H4 (cell line): ENCODE measurements around the gene SST. TPM values are rescaled to one million over a fixed set of nuclear protein-coding genes. Genes with fewer than 3 reads are reported as not detected.

Experiments
- DNase-seq: peaks from one replicate; pipeline ENCODE4 v3.0.0-alpha.2; 2015; ENCODE audit warnings: low spot score
- total RNA-seq: library from RNA; depleted of rRNA; stranded (reverse); fragments of >200 nt; shearing (Covaris generic); gene quantifications from 2 replicates; pipeline ENCODE4 v1.2.3, GENCODE V29; 2014; rRNA removed

The SST gene
- not detected in 2 replicates for total RNA-seq

DNA sequence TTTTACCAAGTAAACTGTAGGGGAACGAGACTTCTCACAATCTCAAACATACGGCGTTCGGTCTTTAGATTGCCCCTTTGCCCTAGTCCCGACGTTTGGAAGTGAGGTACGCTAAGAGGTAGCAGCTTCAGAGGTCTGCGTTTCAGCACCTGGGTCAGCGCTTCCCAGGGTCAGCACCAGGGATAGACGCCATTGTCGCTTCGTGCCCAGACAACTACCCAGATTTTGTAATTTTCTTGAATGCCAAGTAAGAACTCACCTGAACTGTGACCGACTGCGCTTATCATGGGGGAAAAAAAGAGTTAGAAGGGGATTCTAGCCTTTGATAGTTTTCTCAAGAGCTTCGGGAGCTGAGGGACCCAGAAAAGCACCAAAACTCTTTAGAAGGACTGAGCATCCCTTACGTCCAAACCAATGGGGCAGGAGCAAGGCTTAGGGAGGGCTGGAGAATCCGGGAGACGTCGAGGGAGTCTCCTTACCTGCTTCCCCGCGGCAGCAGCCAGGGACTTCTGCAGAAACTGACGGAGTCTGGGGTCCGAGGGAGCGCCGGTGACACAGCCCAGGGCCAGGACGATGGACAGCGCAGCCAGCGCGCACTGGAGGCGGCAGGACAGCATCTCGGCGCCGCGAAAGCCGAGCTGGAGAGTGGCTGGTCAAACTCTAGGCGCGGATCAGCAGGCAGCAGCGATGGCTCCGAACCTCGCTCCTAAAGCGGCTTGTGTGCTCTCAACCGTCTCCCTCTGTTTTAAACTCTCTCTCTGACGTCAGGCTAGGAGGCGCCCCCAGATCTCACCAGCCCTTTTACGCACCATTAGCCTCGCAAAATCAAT lies at the start of gene SST:
Gene SST (minus strand): TSS at position 720 of the 830 bp plus-strand sequence. CDS start 103 bp downstream, at position 617.
- DNase-seq: peak; percentile 29

DNA sequence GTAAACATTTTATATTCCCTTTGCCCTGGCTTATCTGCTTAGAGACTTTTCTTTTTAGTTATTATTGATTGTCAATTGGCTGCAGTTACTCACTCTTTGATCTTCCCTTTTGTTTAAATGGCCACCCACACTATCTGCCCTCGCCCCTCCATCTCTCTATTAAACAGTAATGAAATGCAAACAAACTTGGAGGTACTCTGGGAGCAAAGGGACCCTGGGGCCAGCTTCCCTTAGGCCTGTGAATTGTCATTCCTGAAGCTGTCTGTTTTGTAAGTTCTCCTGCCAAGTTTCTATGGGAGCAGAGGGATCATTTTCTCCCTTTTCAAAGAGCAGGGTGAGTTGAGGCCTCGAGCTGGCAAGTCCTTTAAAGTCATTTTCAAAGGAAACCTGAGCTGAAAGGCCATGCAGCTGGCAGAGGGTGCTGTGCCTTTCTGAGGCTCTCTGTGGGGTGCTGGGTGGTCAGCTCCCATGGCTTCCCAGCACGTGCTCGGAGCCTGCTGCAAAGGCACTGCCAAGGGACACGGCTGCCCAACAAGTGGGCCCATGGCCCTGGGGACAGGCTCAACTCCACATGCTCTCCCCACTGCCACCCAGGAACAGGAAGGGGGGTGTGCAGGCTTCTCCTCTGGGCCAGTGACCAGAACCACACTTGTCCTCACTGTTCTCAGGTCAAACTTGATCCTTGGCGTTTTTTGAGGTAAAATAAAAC lies 49.6 kb upstream of the SST start:
- no peak for DNase-seq

DNA sequence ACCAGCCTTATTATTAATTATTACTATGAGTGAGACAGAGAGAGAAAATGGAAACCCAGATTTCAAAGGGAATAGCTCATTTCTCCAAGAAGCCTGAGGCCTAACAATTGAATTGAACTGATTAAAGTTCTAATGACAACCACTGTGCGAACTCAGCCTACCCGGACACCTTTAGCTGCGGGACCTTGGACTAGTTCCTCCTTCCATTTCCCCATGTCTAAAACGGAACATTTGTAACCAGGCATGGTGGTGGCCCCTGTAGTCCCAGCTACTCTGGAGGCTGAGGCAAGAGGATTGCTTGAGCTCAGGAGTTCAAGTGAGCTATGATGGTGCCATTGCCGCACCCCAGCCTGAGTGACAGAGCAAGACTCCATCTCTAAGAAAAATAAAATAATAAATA lies 48.6 kb upstream of the SST start:
- no peak for DNase-seq

DNA sequence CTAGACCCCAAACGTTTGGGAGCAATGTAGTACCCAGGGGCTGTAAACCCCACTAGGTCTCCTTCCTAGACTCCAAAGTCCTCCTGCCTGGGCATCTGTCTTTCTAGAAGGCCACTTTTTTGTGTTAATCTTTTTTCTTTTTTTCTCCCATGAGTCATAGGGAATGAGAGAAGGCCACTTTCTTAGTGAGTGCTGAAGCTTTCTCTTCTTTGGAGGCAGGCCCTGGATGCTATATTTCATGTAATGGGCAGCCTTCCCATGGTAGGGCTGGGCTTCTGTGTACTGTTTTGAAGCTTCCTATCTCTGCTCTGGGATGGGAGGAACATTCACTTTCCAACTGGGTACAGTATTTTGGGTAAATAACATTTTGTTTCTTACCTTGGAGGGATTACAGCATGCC lies 47.4 kb upstream of the SST start:
- no peak for DNase-seq

DNA sequence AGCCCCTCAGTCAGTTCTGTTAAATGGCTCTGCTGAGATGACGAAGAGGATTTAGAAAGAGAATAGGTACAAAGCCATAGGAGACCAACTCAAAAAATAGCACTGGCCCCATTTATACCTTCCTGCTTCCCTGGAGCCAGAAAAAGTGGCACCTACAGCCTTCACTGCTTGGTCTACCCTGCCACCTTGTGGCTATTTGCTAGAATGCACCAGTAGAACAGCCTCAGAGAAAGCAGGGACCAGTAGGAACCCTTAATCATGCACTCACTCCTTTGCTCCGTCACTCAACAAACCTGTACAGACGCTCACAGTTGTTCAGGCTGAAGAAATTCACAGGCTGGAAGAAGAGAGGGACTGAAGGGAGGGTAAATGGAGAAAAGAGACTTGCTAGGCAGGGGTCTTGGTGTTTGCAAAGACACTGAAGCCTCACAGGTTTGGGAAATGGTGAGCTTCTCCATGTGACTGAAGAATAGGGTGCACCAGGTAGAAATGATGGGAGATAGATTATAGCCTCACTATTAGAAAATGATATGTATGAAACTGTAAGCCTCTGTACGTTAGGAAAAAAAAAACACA lies 44.3 kb upstream of the SST start:
- peak; percentile 79 for DNase-seq

DNA sequence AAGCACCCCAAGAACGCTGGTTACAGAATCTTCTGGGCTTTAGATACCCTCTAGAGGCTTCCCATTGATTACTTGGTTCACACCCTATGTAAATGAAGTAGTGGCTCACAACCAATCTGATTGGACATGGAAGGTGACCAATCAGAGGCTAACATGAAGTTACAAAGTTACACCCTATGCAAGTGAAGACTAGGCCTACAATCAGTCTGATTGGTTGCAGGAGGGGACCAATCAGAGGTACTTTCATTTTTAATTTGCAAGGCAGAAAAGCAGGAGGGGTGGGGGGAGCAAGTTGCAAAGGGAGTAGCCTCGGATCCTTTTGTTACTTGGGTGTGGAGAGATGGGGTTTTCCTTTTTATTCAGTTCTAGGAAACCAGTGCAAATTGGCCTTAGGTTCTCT lies 43.3 kb upstream of the SST start:
- DNase-seq: peak; percentile 70

DNA sequence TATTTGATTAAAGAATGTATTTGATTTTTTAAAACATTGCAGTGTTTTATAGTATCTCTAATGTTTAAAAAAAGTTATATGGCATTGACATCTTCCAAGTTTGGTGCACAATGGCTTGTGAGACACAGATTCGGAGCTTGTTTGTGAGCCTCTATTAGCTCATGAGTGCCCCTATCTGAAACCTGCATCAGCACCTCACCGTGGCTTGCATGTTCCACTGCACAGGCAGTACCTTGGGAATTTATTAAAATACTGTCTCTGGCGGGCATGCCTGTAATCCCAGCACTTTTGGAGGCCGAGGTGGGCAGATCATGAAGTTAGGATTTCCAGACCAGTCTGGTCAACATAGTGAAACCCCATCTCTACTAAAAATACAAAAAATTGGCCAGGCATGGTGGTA lies 39.0 kb upstream of the SST start:
- peak; percentile 30 for DNase-seq

DNA sequence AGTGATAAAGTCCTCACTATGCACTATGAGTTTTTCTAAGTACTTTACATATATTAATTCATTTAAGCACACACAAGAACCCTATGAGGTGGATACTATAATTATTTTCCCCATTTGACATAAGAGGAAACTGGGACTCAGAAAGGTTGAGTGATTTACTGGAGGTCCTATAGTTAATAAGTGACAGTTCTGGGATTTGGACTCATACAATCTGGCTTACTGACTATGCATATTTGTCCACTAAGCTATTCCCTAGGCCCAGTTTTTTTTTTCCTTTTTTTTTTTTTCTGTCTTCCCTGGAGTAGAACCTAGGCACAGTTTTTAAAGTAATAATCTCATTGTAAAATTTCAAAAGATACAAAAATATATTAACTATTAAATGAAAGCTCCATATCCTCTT lies 38.5 kb upstream of the SST start:
- DNase-seq: no peak

DNA sequence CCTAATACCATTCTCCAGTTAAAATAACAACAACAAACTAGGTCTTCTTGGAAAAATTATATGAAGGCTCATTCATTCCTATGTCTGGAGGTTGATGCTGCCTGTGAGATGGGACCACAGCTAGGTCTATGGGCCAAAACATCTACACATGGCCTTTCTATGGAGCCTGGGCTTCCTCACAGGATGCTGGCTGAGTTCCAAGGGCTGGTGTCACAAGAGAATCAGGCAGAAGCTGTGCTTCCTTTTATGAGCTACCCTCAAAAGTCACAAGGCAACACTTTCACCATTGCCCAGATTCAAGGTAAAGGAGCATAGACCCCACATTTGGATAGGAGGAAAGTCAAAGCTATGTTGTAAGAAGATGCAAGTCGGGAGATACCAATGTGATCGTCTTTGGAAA lies 36.8 kb upstream of the SST start:
- no peak for DNase-seq

DNA sequence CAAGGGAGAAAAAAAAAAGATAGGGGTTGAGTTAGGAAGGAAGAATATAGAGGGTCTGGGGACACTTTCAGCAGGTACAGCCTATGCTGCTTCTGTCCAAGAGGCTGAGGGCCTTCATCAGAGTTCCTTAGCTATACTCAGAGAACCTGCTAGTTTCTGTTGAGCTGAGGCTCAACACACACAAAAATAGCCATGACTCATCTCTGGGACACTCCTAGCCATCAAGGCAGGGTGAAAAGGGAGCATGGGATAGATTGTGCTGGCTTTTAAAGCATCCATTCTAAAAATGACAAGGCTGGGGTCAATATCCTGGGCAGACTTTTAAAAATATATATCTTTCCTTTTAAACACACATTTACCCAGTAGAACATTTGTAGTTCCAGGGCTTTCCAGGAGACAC lies 35.0 kb upstream of the SST start:
- no peak for DNase-seq

DNA sequence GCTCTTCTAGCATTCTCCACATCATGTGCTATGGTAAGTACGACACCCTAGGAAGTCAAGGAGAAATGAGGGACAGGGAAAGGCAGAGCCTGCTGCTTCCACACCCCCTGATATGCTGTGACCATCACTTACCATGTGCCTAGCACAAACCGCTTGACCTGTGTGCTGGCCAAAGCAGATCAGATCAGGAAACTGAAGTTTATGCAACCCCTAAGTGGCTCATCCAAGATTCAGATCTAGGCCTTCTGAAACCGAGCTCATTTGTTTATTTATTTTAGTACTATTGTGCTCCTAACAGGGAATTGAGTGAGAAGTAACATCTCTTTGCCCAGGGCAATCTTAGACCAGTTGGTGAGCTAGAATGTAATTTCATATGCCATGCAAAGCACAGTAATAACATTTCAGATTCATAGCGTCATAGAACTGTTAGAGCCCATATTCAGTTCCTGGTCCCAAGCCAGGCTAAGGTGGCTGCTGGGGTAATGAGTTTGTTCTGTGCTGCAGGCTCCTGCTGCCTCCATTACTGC lies 32.4 kb upstream of the SST start, which contains the start of gene RTP2:
Gene RTP2 (minus strand): TSS at position 51 of the 527 bp plus-strand sequence. CDS start 429 bp downstream, outside the sequence.
- DNase-seq: peak; percentile 36

DNA sequence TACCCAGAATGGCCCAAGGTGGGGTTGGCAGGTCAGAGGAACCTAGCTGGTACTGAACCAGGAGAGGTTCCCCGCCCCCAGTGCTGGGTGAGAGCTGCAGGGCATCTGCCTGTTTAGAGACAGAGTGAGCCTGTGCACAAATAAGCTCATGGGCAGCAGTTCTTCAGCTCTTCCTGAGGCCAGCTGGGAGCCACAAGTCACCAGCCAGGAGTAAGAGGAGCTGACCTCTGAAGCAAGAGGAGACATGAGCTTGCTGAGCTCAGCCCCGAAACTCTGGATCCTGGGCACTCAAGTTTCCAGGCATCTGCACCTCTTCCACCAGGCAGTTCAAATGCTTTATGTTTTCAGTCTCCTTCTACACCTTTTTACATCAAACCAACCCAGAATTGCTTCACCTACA lies 30.1 kb upstream of the SST start:
- DNase-seq: no peak

DNA sequence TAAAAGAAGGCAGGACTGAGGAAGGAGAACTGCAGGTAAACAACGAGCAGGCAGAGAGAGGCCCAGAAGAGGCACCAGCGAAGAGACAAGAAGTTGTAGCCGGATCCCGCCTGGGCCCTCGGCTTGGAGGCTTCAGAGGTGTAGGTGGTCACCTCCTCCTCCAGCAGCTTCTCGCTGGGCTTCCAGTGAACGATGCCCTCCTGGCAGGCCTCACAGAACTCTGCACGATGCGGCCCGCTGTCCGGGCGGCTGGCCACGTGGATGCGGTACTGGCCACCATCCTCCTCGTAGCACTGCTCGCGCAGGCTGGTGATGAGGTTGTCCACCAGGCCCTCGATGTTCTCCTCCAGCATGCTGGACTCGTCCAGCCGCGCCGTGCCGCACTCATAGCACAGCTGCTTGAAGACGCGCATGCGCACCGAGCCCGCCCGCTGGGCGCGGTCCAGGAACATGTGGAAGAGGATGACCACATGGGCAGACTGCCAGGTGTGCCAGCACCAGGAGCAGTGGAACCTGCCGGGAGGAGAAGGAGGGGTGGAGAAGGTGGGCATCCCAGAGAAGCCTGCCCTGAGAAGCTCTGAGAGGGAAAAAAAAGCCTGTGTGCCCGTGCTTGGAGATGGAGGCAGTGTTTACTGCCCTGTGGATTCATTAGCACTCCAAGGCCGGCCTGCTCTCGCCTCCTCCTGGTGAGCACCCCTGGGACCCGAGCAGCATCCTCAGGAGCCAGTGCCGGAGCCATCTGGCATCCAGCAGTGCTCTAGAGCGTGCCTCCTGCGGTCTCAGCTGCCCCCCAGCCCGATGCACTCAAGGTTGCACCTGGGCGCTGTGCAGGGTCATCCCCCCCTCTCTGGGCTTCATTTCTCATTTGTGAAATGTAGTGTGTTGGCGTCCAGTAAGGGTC lies 28.6 kb upstream of the SST start:
- DNase-seq: no peak

DNA sequence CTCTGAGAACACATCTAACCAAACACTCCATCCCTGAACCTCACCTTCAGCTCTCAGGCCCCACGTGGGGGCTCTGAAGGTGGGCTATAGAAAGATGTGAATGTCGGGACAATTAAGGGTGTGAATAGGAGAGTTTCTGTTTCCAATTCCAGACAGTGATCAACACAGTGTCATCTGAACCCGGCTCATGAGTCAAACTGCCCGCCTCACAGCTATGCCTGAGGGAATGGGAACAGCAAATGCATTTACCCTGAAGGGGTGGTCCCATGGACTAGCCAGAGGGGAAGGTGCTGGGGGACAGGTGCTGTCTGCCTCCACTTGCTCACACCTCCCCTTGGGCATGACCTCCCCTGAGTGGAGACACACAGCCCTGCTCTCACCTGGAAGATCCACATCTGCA lies 25.8 kb upstream of the SST start:
- no peak for DNase-seq

DNA sequence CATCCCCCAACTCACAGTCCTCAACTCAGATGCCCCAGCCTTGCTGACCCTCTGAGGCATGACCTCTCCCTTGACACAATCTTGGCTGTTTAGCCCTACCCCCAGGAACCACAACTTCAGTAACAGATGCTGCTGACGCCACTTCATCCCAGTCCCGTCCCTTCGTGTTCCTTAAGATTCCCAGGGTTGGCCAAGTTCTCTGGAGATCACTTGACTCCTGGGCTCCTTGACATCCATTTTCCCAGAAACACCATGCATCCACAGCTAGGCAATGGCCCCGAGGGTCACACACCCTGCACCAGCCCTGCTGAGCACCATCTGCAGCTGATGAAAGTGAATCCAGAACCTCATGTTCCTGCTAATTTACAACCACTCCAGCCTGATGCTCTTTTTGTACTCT lies 25.3 kb upstream of the SST start:
- DNase-seq: no peak

DNA sequence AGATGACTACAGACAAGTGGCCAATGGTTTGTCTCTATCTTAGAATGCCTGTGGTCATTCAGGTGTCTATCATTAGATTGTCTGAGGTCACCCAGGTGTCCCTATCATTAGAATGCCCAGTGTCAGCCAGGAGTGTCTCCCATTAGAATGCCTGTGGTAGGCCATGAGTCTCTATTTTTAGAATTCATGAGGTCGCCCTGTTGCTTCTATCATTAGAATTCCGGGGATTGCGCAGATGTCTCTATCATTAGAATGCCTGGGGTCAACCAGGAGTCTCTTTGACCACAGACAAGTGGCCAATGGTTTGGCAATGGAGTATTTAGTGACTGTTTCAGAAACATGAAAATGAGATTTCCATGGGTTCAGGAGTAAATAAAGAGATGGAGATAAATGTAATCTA lies 24.6 kb upstream of the SST start:
- no peak for DNase-seq

DNA sequence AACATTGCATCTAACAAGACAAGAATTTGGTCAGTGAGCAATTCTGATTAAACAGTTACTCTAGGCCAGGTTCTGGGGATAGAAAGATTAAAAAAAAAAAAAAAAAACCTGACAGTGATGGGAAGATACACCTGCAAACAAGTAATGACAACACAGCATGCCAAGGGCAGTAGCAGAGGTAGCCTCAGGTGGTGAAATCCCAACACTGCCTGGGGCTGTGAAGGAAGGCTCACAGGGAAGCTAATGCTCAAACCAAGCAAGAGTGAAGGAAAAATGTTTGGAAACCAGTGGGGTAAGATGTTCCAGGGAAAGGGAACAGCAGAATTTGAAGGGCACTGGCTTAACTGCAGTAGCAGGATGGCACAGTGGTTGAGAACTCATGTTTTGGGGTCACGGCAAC lies 23.2 kb upstream of the SST start:
- DNase-seq: no peak

DNA sequence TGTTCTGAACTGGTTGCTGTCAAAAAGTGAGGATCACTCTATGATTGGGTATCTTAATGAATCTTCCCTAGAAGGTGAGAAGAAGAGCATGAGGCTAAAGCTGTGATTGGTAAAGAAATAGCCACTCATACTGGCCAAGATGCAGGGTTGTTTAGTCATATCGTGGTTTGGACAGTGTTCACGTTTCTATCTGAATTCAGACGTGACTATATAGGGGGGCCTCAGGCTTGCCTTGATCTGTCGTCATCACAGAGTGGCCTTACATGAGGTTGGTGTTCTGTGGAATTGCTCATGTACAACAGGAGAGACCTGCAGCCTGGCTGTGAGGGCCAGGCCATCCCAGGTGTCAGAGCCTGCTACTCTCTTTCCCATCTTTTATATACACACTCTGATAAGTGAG lies 19.8 kb upstream of the SST start:
- no peak for DNase-seq

DNA sequence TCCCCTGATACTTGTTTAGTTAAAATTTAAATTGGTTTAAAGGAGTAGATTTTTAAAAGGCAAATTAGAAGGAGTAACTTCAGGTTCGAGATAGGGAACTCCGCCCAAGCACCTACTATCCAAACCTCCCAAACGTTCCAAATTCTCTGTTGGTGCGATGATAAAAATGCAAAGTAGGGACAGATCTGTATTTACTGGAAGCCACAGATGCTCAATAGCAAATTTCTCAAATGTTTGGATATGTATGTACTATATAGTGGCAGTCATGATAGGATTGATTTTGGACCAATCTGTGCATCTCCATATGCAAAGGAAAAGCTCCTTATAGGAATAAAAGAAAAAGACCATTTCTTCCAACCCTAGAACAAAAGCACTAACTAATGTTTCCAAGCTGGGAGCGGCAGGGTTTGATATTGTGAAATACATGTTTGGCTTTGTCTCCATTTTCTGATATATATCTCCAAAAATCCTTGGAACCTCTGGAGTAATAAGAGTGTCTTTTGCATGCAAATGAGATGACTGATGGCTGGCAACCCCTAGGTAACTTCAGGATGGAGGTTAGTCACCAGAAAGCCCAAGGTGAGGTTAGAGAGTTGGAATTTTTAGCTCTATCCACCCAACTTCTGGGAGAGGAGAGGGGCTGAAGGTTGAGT lies 16.6 kb upstream of the SST start:
- no peak for DNase-seq

DNA sequence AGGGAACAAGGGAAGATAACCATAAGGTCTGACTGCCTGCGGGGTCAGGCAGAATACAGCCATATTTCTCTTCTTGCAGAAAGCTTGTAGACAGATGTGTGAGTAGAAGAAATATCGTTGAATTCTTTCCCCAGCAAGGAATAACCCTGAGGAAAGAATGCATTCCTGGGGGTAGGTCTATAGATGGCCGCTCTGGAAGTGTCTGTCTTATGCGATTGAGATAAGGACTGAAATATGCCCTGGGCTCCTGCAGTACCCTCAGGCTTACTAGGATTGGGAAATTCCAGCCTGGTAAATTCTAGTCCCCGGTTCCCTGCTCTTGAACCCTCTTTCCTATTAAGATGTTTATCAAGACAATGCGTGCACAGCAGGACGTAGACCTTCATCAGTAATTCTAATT lies 15.8 kb upstream of the SST start:
- no peak for DNase-seq

DNA sequence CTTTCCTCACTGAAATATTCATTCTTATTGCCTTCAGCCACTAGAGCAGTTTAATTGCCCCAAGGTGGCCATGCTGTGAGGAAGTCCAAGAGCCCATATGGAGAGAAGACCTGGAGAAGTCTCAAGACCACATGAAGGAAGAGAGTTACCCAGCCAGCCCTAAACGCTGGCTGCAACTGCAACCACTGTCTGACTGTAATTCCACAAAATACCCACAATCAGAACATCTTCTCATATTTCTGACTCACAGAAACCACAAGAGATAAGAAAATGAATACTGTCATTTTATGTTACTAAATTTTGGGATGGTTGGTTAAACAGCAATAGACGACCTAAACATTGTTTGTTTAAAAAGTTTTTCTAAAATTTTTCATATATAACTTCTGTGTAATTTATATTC lies 14.7 kb upstream of the SST start:
- DNase-seq: no peak
